CD1c-positive myeloid dendritic cell (primary cell): ENCODE results near the gene MYO7A.

Experiments used
- DNase-seq: peaks from one replicate; pipeline ENCODE4 v3.0.0-alpha.2; 2016; ENCODE audit errors: extremely low spot score

Gene MYO7A

DNA sequence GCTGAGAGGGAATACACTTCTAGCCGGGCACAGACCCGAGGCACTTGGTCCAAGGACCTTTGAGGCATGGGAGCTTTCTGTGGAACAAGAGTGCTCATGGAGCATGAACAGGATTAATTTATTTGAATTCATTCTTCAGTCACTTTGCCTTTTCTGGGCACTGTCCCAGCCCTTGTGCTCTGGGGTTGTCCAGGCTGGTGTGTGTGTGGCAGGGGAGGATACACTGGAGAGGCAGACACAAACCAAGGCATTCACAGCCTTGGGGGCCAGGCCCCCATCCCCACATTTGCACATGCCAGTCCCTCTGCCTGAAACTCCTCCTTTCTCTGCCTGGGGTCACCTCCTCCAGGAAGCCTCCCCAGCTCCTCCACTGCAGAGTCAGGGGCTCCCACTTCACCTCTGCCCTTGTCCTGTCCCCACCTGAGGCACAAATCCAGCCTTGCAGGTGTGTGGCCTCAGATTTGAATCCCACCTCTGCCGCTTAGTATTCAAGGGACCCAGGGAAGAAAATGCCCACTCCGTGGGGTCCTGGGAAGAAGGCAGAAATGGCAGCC is 55.5 kb downstream of the MYO7A start:
- no peak for DNase-seq

DNA sequence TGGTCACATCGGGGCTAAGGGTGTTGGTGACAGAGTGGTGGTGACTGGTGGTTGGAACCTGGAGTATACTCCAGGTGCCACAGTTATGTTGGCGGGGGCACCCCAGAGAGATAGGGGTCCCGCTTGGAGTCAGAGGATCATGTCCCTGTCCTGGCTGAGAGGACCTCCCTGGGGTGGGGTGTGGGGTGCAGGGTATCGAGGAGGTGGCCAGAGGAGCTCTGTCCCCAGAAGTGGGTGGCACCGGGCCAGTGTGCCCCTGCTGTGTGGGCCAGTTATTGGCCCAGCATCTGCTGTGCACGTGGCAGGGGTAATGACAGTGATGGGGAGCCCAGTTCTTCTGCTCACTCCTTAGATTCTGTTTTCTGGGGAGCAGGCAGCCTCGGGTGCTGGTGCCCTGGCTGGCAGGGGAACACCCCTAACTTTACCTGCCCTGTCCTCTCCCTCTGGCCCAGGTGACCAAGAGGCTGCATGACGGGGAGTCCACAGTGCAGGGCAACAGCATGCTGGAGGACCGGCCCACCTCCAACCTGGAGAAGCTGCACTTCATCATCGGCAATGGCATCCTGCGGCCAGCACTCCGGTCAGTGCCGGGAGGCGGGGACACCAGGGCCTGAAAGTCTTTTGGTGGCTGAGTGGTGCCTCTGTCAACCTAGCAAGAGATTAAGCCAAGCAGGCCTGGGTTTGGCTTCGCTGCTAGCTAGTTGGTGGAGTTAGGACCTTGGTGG is 56.3 kb downstream of the MYO7A start:
- no peak for DNase-seq

DNA sequence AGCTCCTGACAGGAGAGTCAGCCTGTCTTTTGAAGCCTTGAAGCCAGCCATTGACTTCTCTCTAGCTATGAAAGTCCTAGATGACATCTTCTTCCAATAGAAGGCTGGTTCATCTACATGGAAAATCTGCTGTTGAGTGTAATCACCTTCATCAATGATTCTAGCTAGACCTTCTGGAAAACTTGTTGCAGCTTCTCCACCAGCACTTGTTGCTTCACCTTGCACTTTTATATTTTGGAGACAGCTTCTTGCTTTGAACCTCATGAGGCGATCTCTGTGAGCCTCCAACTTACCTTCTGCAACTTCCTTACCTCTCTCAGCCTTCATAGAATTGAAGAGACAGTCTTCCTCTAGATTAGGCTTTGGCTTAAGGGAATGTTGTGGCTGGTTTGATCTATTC is 58.3 kb downstream of the MYO7A start:
- no peak for DNase-seq

DNA sequence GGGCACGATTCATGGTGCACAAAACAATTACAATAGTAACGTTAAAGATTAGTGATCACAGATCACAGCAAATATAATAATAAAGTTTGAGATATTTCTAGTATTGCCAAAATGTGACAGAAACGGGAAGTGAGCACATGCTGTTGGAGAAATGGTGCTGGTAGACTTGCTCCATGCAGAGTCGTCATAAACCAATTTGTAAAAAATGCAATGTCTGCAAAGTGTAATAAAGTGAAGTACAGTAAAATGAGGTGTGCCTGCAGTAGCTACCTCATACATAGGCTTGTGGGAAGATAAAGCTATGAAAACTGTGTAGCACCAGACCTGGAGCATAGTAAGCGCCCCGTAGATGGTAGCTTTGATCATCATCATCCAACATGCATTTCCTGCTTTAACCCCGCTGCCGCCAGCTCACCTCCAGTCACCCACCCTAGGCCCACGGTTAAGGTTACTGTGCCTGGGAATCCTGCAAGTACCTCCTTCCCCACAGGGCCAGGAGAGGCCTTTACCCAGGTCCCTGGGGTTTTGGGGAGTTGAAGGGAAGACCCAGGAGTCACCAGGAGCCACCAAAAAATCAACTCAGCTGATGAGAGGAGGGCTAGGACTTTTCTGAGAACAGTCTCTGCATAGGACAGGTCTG is 59.2 kb downstream of the MYO7A start:
- no peak for DNase-seq

DNA sequence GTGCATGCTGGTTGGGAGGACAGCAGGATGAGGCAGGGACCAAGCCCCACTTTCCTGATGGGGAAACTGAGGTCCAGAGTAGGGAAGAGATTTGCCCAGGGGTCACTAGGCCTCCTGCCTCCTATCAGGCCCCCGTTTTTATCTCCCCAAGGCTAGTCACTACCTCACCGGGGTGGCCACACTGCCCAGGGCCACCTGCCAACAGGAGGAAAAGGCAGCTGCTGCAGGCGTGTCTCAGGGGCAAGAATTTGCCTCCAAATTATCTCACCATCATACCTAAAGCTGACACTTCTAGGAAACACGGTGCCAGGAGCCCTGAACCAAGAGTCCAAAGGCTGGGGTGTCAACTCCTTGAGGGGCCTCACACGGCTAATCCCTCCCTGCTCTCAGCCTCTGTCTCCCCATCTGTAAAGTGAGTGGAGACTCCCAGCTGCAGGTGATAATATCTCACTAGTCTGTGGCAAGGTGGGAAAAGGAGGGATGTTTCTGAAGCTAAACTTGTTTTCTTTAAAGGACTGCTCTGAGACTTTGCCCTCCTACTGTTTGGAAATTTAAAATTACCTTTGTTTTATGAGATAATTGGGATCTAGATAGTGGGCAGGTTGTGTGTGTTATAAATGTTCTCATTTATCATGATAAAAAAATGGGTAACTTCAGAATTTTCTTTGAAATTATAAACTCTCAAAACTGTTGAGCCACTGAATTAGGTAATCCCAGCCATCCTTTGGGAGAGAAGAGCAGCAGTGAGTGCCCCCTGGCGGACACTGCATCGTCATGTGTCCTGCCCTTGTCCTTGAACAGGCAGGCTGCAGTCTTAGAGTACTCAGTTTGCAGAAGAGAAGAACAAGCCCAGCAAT is 60.0 kb downstream of the MYO7A start:
- DNase-seq: peak; percentile 81

DNA sequence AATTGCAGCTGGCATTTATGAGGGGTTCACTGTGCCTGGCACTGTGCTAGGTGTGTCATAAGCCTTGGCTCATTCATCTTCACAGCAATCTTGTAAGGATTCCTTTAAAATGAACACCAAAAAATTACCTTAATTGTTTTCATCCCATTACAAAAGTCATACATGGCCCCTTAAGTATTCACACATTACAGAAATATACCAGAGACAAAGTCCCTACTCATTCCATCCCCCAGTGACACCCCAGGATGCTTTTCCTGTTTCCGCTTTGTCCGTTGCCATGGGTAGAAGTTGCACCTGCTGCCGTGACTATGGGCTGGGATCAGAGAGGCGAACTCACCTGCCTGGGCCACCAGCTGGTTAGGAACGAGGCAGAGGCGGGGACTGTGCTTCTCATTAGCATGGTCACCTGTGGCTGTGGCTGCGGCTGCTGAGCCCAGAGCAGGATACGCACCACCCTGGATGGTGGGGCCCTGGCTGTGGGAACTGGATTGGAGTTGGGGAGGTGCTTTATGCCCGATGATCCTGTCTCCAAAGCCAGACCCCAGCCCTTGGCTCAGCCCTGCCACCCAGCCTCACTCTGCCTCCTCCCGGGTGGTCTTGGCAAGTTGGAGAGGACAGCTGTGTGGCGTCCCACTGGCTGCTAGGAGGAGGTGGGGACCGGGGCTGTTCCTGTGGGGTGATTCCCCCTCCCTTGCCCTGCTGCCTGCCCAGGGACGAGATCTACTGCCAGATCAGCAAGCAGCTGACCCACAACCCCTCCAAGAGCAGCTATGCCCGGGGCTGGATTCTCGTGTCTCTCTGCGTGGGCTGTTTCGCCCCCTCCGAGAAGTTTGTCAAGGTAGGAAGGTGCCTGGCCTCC is 60.8 kb downstream of the MYO7A start:
- no peak for DNase-seq

DNA sequence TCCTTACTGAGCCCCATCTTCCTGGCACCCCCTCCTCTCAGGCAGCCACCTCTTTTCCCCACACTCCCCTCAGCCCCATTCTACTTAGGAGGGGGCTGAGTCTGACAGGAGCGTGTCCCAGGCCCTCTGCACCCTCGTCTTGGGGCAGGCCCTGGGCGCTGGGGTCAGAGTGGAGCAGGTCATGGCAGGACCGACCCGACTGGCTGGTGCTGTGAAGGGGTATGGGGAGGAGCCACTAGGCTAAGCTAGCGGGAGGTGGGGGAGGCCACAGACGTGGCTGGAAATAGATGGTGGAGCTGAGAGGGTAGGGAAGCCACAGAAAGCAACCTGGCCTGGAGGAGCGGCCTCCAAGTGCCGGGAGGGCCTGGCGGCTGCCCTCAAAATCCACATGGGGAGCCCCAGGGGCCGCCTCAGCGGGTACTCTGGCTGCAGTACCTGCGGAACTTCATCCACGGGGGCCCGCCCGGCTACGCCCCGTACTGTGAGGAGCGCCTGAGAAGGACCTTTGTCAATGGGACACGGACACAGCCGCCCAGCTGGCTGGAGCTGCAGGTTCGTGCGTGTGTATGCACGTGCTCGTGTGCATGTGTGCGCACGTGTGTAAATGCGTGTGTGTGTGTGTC is 61.7 kb downstream of the MYO7A start:
- DNase-seq: no peak

DNA sequence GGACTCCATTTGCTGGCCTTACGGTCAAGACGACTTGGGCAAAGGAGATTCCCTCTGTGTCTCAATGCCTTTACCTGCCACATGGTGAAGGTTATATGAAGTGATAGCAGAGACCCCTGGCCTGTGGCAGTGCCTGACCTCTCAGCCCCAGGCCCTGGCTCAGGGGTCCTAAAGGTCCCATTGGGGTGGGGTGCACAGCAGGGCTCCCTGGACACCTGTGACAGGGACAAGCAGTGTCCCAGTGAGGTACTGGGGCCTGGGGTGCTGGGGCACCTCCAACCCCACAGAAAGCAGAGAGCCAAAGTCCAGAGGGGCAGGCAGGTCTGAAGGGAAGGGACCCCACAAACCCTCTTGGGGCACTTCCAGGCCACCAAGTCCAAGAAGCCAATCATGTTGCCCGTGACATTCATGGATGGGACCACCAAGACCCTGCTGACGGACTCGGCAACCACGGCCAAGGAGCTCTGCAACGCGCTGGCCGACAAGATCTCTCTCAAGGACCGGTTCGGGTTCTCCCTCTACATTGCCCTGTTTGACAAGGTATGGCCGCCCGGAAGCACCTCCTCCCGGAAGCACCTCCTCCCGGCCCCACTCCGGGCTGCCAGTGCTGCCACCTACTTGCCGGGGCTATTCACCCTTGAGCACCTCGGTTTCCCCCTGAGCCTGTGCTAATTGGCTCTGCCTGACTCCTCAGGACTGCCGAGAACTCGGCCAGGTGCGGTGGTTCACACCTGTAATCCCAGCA is 62.5 kb downstream of the MYO7A start:
- DNase-seq: no peak

DNA sequence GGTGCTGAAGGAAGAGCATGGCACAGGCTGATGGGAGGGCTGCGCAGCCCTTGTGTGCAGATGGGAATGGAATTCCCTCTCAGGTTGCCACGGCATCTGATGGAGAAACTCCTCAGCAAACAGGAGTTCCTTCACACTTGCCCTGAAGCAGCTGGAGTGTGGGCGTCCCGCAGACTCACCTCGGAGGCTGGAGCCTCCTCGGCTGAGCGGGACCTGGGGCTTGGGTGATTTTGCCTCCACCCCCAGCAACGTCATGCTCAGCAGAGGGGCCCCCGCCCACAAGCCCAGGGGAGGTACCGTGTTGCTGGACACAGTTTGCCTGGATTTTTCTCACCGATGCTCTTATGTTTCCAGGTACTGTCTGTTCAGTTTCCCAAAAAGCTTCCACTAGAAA is 63.4 kb downstream of the MYO7A start:
- no peak for DNase-seq

DNA sequence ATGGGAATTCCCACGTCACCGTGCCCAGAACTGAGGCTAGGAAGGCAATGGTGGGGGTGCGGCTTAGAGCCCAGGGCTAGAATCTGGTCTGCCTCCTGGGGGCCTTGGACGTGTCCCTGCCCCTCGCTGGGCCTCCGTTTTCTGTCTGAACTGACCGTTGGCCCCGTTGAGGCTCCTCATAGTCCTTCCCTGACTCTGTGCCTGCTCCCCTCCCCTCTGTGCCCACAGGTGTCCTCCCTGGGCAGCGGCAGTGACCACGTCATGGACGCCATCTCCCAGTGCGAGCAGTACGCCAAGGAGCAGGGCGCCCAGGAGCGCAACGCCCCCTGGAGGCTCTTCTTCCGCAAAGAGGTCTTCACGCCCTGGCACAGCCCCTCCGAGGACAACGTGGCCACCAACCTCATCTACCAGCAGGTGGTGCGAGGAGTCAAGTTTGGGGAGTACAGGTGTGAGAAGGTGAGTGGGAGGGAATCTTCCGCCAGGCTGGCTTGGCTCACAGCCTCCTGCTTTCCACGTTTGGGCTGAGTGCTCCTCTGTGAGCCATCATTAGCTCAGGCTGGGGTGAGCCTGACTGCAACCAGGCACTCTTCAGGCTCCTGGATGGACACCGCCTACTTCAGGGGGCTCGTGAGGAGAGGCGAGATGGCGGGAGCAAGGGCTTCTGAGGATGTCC is 63.9 kb downstream of the MYO7A start:
- peak; percentile 24 for DNase-seq

DNA sequence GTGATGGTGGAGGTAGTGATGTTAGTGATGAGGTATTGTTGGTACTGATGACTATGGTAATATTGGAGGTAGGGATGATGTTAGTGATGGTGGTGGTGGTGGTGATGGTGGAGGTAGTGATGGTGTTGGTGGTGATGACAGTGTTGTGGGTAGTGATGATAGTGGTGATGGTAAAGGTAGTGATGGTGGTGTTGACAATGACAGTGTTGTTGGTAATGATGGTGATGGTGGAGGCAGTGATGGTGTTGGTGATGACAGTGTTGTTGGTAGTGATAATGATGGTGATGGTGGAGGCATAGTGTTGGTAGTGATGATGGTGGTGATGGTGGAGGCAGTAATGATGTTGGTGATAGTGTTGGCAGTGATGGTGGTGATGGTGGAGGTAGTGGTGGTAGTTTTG is 65.1 kb downstream of the MYO7A start:
- DNase-seq: no peak

DNA sequence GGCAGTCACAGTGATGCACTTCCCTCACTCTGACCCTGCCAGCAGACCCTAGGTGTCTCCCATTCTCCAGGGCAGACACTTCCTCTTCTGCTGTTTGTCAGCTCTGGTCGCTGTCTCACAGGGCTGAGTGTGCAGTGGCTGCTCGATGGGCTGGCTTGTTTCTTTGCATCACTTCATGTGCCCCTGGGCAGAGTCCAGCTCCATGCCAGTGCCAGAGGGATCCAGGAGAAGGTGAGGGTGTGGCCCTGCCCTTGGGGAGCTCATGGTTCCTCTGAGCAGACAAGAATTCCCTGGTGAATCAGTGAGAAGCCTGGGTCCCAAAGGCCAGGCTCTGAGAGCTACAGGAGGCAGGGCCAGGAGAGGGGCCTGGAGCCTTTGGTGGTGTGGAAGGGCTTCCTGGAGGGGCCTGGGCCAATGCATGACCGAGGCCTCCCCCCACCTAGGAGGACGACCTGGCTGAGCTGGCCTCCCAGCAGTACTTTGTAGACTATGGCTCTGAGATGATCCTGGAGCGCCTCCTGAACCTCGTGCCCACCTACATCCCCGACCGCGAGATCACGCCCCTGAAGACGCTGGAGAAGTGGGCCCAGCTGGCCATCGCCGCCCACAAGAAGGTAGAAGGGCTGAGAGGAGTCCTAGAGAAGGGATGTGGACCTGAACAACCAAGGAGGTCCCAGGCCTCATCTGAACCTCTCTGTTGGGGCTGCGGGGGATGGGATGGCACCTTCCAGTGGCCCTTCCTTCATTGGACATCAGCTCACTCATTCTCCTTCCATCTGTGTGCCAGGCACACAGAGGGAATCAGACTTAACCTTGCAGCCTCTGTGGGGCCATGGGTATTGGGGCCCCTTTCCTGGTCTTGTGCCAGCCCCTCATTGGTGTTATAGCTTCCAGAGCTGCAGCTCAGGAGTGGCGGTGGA is 66.1 kb downstream of the MYO7A start:
- no peak for DNase-seq

DNA sequence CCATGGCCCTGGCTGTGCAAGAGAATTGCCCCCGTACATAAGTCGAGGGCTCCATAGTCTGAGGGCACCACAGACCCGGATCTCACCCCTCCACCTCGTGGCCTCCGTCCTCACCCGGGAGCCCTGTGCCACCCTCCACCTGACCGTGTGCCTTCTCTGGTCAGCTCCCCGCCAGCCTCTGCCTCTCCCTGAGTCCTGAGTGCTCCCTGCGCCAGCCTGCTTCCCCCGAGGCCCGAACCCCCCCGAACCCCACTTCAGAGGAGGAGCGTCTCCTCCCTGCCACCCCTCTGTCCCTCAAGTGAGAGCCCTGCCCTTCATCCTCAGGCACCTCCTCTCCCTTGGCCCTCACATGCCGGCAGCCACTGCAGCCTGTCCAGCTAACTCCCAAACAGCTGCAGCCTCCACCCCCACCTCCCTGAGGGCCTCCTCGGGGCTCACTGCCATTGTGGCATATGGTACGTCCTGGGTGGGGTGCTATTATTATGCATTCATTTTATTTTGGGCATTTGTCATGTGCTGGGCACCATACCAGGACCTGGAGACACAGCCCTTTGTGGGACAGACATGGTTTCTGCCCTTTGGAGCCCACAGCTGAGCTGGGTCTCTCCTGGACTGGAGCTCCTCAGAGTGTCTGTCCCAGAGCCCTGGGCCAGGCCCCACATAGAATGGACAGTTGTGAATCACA is 67.2 kb downstream of the MYO7A start:
- no peak for DNase-seq

DNA sequence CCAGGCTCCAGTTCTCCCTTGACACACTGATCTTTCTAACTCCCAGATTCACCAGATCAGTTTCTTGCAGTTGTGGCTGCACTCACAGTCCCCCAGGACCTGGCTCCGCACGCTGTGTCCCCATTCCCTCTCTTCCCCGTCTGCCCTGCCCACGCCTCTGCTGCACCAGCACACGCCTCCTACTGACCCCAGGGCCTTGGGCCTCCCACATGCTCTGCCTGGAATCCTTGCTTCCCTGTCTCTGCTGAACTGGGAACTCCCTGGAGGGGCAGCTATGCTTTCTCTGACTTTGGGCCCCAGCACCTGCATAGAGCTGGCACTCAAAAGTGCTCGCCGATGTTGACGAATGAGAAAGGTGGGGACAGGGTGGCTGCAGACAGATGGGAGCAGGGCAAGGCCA is 68.9 kb downstream of the MYO7A start:
- no peak for DNase-seq

DNA sequence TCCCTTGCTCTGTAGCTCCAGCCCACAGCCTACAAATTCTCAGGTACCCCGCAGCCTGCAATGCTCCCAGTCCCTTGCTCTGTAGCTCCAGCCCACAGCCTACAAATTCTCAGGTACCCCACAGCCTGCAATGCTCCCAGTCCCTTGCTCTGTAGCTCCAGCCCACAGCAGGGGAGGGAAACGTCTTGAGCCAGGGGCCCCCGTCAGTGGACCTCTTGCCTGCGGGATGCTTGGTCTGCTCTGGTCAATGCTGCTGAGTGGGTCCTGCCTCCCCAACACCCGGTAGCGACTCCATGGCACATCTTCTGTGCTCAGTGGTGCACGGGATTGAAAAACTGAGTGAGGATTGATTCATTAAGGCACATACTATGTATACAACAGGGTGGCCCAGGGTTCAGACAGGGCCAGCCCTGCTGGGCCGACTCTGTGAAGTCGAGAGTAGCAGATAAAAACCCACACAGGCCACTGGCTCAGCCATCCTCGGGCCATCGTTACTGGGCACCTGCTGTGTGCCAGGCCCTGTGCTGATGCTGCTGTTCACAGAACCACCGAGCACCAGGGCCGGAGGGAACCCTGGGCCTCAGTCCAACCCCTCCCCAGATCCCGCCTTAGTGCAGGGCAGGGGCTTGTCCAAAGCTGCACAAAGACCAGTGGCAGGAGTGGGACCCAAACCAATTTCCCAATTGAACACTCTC is 69.7 kb downstream of the MYO7A start:
- DNase-seq: no peak

DNA sequence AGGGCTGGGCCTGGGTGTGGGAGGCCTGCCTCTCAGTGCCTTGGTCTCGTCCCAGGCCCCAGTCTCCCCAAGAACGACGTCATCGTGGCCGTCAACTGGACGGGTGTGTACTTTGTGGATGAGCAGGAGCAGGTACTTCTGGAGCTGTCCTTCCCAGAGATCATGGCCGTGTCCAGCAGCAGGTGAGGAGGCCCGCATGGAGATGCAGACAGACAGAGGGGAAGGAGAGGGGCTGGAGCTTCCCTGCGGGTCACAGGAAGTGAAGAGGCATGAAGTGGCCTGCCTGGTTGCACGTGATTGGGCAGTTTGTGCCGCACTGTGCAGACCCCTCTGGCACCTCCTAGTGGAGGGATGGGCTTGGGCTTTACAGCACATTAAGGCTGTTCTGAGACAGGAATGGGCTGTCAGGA is 70.4 kb downstream of the MYO7A start:
- DNase-seq: peak; percentile 13

DNA sequence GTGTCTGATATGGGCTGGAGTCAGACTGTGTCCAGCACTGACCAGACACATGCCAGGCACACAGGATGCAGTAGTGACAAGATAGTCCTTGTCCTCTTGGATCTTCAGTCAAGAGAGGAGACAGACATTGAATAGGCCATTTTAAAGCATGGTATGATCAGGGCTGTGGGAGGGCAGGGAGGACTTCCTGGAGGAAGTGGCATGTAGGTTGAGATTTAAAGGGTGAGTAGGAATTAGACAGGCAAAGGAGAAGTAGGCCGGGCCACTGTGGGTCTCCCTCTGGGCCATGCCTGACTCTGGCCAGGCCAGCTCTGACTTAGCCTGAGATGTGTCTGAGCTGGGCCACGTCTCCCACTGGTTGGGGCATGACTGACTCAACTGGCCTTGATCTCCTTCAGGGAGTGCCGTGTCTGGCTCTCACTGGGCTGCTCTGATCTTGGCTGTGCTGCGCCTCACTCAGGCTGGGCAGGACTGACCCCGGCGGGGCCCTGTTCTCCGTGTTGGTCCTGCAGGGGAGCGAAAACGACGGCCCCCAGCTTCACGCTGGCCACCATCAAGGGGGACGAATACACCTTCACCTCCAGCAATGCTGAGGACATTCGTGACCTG is 71.2 kb downstream of the MYO7A start:
- peak; percentile 33 for DNase-seq
